ENCODE measurements around the gene ZFPM1. TPM values are rescaled to one million over a fixed set of nuclear protein-coding genes. Genes with fewer than 3 reads are reported as not detected.

Gene ZFPM1
- polyA plus RNA-seq, 1 experiment: 0.20 TPM

GRCh38 chr16:88459366-88460073, 6.4 kb downstream of the ZFPM1 start:
- DNase-seq (ENCODE audit: low read depth, low spot score): no peak

DNA sequence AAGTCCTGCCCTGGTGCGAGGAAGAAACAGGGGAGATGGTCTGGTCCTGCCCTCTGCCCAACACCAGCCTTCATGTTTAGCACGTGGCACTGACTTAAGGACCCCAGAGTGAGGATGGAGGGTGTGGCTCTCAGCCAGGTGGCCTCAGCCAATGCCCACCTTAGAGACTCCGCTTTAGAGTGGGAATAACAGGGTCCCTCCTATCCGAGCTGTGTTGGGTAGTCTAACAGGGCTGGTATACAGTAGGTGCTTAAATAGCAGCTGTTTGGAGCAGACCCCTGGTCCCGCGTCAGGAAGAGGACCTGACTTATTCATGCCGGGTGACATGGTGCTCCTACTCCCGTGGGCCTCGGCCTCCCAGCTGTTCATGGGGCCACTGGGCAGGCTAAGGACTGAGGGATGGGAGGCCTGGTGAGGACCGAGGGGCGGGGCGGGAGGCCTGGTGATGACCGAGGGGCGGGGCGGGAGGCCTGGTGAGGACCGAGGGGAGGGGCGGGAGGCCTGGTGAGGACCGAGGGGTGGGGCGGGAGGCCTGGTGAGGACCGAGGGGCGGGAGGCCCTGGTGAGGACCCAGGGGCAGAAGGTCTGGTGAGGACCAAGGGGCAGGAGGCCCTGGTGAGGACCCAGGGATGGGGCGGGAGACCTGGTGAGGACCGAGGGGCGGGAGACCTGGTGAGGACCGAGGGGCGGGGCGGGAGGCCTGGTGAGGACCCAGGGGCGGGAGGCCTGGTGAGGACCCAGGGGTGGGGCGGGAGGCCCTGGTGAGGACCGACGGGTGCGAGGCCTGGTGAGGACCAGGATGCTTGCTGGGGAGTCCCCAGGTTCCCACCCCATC, 7.6 kb downstream of the ZFPM1 start:
- no peak for TF ChIP-seq CTCF (IDR thresholded peaks at IDR 0.05; ENCODE audit: low read depth, low read length)
- CTCF ChIA-PET: no interaction called here
- POLR2A ChIA-PET: no interaction called here
- Histone ChIP-seq H3K27me3 (ENCODE audit: control insufficient read depth, insufficient read depth, low read length) (no peaks in the 10 kb centered on the region), H3K27ac (ENCODE audit: low read depth, low read length) (no peak overlapping the region), H3K9me3 (ENCODE audit: control insufficient read depth, insufficient read depth, low read length) (no peaks in the 10 kb centered on the region; the same call in 1 of the 2 replicates), H3K4me3 (ENCODE audit: low read depth, low read length) (no peak overlapping the region)
- DNase-seq (ENCODE audit: low read depth, low spot score): no peak

More at GRCh38 chr16:88459366-88460073, 6.4 kb downstream of the ZFPM1 start:
- TF ChIP-seq CTCF (IDR thresholded peaks at IDR 0.05; ENCODE audit: low read depth, low read length): no peak
- no peak overlapping the region for H3K4me3 ChIP-seq (ENCODE audit: low read depth, low read length)
- ChIA-PET CTCF (no interaction called here), POLR2A (no interaction called here)
- H3K27ac ChIP-seq (ENCODE audit: low read depth, low read length): no peak overlapping the region
- H3K9me3 ChIP-seq (ENCODE audit: control insufficient read depth, insufficient read depth, low read length): no peaks in the 10 kb centered on the region; the same call in 1 of the 2 replicates
- no peaks in the 10 kb centered on the region for H3K27me3 ChIP-seq (ENCODE audit: control insufficient read depth, insufficient read depth, low read length)

DNA sequence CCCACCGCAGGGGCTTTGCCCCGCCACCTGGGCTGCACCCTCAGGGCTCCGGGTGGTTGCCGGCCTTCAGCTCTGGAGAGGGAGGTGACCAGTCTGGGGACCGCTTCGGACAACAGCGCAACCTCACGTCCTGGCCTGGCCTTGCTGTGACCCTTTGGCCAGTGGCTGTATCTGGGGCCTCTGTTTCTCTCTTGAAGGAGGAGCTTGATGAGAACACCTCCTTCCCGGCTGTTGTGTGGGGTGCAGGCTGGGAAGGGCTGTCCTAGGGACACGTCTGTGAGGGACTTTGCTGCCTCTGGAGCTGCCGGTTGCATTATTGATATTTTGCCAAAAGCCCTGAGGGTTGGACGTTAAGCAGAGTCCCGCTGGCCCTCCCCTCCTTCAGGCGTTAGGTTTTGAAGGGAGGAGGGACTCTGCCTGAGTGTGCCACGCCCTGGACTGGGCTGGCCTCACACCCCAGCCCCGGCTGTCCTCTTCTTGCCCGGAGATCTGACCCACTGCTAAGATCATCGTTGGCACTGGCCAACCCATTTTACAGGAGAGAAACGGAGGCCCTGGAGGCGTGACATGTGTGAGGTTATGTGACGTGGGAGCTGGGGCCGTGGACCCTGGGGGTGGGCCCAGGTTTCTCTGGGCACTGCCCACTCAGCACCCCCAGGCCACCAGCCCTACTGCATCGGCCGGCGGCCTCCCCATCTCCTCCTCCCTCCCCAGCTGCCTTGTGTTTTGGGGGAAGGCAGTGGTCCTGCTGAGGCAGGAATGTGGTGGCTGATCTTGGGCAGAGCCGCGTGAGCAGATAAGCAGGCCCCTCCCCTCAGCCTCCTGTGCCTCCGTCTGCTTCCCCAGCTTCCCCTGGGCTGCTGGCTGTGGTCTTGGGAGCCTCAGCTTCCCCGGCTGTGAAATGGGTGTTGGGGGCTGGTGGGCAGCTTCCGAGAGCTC, 8.5 kb downstream of the ZFPM1 start:
- H3K27me3 ChIP-seq (ENCODE audit: control insufficient read depth, insufficient read depth, low read length): no peaks in the 10 kb centered on the region
- H3K27ac ChIP-seq (ENCODE audit: low read depth, low read length): no peak overlapping the region
- no peak overlapping the region for H3K4me3 ChIP-seq (ENCODE audit: low read depth, low read length)
- TF ChIP-seq CTCF (IDR thresholded peaks at IDR 0.05; ENCODE audit: low read depth, low read length): no peak
- CTCF ChIA-PET: no interaction called here
- no peaks in the 10 kb centered on the region; the same call in 1 of the 2 replicates for H3K9me3 ChIP-seq (ENCODE audit: control insufficient read depth, insufficient read depth, low read length)
- POLR2A ChIA-PET: no interaction called here
- DNase-seq (ENCODE audit: low read depth, low spot score): no peak

DNA sequence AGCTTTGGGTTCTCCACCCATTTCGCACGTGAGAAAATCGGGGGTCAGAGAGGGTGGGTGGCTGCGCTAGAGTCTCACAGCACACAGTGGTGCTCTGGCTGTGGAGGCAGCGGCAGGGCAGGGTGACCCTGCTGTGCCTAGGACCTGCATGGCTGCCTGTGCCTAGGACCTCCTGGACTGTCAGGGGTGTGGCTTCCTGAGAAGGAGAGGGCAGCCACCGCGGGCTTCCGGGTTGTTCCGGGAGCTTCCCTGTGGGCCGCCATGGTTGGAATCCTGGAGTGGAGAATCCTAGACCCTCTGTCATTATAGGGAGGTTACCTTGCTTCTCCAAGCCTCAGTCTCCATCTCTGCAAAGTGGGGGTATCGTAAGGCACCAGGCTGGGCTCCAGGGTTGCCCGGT, 9.3 kb downstream of the ZFPM1 start:
- no peaks in the 10 kb centered on the region for H3K27me3 ChIP-seq (ENCODE audit: control insufficient read depth, insufficient read depth, low read length)
- ChIA-PET CTCF (no interaction called here), POLR2A (no interaction called here)
- H3K9me3 ChIP-seq (ENCODE audit: control insufficient read depth, insufficient read depth, low read length): no peaks in the 10 kb centered on the region; the same call in 1 of the 2 replicates
- no peak overlapping the region for H3K4me3 ChIP-seq (ENCODE audit: low read depth, low read length)
- TF ChIP-seq CTCF (IDR thresholded peaks at IDR 0.05; ENCODE audit: low read depth, low read length): no peak
- no peak overlapping the region for H3K27ac ChIP-seq (ENCODE audit: low read depth, low read length)
- no peak for DNase-seq (ENCODE audit: low read depth, low spot score)

Measured in AG04450 (cell line).